ENCODE data around the gene GPR119.

- TF ChIP-seq POLR2A (IDR thresholded peaks at IDR 0.05; ENCODE audit: extremely low read depth, insufficient read length) (no peak), CTCF (IDR thresholded peaks at IDR 0.05; ENCODE audit: low read depth, low read length) (no peak), MYC (IDR thresholded peaks at IDR 0.05; ENCODE audit: low read depth, low read length) (no peak)
These were observed 16.8 kb upstream of the GPR119 start for GRCh38 chrX:130402208-130402684.

Data from NB4 (cell line).